ENCODE data around the gene LRRTM4. TPM values are rescaled to one million over a fixed set of nuclear protein-coding genes. Genes with fewer than 3 reads are reported as not detected.

LRRTM4 gene
- total RNA-seq, 4 donors from 2014 or later, result 0.22 TPM; not detected in 3

GRCh38 chr2:77099961-77100360, 422.2 kb downstream of the LRRTM4 start:
- no peak for TF ChIP-seq CTCF (IDR thresholded peaks at IDR 0.05; ENCODE audit: low read depth)

- no peak for TF ChIP-seq CTCF (IDR thresholded peaks at IDR 0.05; ENCODE audit: low read depth)
Observed at GRCh38 chr2:77095096-77095495, 427.1 kb downstream of the LRRTM4 start.

GRCh38 chr2:77087987-77088414, 434.2 kb downstream of the LRRTM4 start:
- no peak for TF ChIP-seq CTCF (IDR thresholded peaks at IDR 0.05; ENCODE audit: low read depth)

- no peak for TF ChIP-seq CTCF (IDR thresholded peaks at IDR 0.05; ENCODE audit: low read depth)
Observed at GRCh38 chr2:77086478-77086877, 435.7 kb downstream of the LRRTM4 start.

- no peak for TF ChIP-seq CTCF (IDR thresholded peaks at IDR 0.05; ENCODE audit: low read depth)
Observed at GRCh38 chr2:77086051-77086450, 436.1 kb downstream of the LRRTM4 start.

GRCh38 chr2:77085561-77085960, 436.6 kb downstream of the LRRTM4 start:
- no peak for TF ChIP-seq CTCF (IDR thresholded peaks at IDR 0.05; ENCODE audit: low read depth)

GRCh38 chr2:77081597-77081996, 440.6 kb downstream of the LRRTM4 start:
- no peak for TF ChIP-seq CTCF (IDR thresholded peaks at IDR 0.05; ENCODE audit: low read depth)

Data from subcutaneous adipose tissue (tissue), 4 donors.